DND-41 (cell line): ENCODE results near the gene NCOA3.

ENCODE experiments used
- ATAC-seq: fragments of 200-7000 bp; cut with Tn5 transposase; 3 replicates; pipeline ENCODE4 v1.9.1; 2021; ENCODE audit warnings: low read depth; ENCODE audit not compliant: insufficient read depth
- DNase-seq: peaks from one replicate; pipeline ENCODE4 v3.0.0-alpha.2; 2020
- H2AFZ ChIP-seq: 2 replicates; pipeline ENCODE4 v1.6.0; 2012; ENCODE audit warnings: low read depth, low read length
- H3K27ac ChIP-seq: 2 replicates; pipeline ENCODE4 v1.5.1; 2012; ENCODE audit warnings: low read length, inconsistent platforms
- H3K27me3 ChIP-seq: fragments of 200-600 bp; sonication (generic); 2 replicates; pipeline ENCODE4 v1.6.0; 2012; ENCODE audit warnings: low read length, mild to moderate bottlenecking, inconsistent platforms; ENCODE audit not compliant: insufficient read depth, poor library complexity
- H3K36me3 ChIP-seq: 2 replicates; pipeline ENCODE4 v1.5.1; 2012; ENCODE audit warnings: low read length, inconsistent platforms; ENCODE audit not compliant: insufficient read depth
- H3K4me1 ChIP-seq: 2 replicates; pipeline ENCODE4 v1.5.1; 2012; ENCODE audit warnings: mild to moderate bottlenecking, low read length; ENCODE audit not compliant: insufficient read depth
- H3K4me2 ChIP-seq: 2 replicates; pipeline ENCODE4 v1.6.0; 2012; ENCODE audit warnings: mild to moderate bottlenecking, moderate library complexity, low read length, inconsistent platforms; ENCODE audit not compliant: insufficient read depth
- H3K4me3 ChIP-seq, 2 experiments: fragments of 200-600 bp in 1 of 2; shearing (Covaris generic) in 1 of 2; 2 replicates each; pipeline ENCODE4 v1.5.1; 2012 to 2016; ENCODE audit warnings: inconsistent platforms in 2 of 2, low read length in 2 of 2, mild to moderate bottlenecking in 2 of 2, low read depth in 1 of 2, moderate library complexity in 1 of 2
- H3K79me2 ChIP-seq: 2 replicates; pipeline ENCODE4 v1.6.0; 2012; ENCODE audit warnings: low read length, inconsistent platforms; ENCODE audit not compliant: insufficient read depth
- H3K9ac ChIP-seq: 2 replicates; pipeline ENCODE4 v1.6.0; 2012; ENCODE audit warnings: low read depth, mild to moderate bottlenecking, inconsistent platforms, low read length, moderate library complexity
- H3K9me3 ChIP-seq: 2 replicates; pipeline ENCODE4 v1.5.1; 2012; ENCODE audit warnings: low read length, moderate library complexity, mild to moderate bottlenecking, inconsistent platforms; ENCODE audit not compliant: insufficient read depth, severe bottlenecking
- H4K20me1 ChIP-seq: 2 replicates; pipeline ENCODE4 v1.6.0; 2012; ENCODE audit warnings: low read length; ENCODE audit not compliant: insufficient read depth
- EZH2 ChIP-seq: IDR thresholded peaks from 3 replicates; pipeline ENCODE4 v1.6.1; 2012; ENCODE audit warnings: borderline replicate concordance, low read depth, mild to moderate bottlenecking, moderate library complexity, low read length, inconsistent platforms; ENCODE audit not compliant: severe bottlenecking
- TF ChIP-seq, protein P1 (sequence below): IDR thresholded peaks from 2 replicates; pipeline ENCODE4 v1.5.1; 2012; ENCODE audit warnings: borderline replicate concordance, low read length, moderate library complexity, mild to moderate bottlenecking; ENCODE audit not compliant: poor library complexity, severe bottlenecking; ENCODE audit errors: extremely low read depth

Gene NCOA3

DNA sequence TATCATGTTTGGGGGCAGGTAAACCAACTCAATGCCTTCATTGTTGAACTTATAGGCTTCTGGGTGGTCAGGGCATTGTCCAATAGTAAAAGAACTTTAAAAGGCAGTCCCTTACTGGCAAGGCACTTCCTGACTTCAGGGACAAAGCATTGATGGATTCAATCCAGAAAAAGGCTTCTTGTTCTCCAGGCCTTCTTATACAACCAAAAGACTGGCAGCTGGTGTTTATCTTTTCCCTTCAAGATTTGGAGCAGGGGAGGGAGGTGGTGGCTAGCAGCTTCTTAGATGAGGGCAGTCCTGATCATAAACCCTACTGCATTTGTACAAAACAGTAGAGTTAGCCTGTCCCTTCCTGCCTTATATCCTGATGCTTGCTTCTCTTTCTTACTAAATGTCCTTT, 57.5 kb downstream of the NCOA3 start:
- TF ChIP-seq, protein P1, sequence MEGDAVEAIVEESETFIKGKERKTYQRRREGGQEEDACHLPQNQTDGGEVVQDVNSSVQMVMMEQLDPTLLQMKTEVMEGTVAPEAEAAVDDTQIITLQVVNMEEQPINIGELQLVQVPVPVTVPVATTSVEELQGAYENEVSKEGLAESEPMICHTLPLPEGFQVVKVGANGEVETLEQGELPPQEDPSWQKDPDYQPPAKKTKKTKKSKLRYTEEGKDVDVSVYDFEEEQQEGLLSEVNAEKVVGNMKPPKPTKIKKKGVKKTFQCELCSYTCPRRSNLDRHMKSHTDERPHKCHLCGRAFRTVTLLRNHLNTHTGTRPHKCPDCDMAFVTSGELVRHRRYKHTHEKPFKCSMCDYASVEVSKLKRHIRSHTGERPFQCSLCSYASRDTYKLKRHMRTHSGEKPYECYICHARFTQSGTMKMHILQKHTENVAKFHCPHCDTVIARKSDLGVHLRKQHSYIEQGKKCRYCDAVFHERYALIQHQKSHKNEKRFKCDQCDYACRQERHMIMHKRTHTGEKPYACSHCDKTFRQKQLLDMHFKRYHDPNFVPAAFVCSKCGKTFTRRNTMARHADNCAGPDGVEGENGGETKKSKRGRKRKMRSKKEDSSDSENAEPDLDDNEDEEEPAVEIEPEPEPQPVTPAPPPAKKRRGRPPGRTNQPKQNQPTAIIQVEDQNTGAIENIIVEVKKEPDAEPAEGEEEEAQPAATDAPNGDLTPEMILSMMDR = no peak
- TF ChIP-seq EZH2 = no peak
- ATAC-seq (no peak), DNase-seq (no peak)
- Histone ChIP-seq H4K20me1 (peaks cover 2% of the 10 kb centered on the region; the same call in 1 of the 2 replicates), H3K36me3 (no peaks in the 10 kb centered on the region), H3K9me3 (no peaks in the 10 kb centered on the region), H3K4me1 (no peaks in the 10 kb centered on the region), H2AFZ (no peak overlapping the region), H3K9ac (no peak overlapping the region), H3K79me2 (peaks cover 26% of the 10 kb centered on the region), H3K27ac (no peak overlapping the region), H3K27me3 (no peaks in the 10 kb centered on the region), H3K4me2 (no peak overlapping the region), H3K4me3 (no peak overlapping the region)

DNA sequence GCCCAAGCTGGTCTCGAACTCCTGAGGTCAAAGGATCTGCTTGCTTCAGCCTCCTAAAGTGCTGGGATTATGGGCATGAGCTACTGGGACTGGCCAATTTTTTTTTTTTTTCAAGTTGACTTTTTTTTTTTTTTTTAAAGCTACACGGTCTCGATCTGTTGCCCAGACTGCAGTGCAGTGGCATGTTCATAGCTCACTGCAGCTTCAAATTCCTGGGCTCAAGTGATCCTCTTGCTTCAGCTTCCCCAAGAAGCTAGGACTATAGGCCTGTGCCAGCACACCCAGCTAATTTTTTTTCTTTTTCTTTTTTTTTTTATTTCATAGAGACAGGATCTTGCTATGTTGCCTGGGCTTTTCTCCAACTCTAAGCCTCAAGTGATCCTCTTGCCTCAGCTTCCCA, 59.5 kb downstream of the NCOA3 start:
- no peak for ATAC-seq
- Histone ChIP-seq H3K27ac (no peak overlapping the region), H4K20me1 (peaks cover 9% of the 10 kb centered on the region), H3K9me3 (no peaks in the 10 kb centered on the region), H3K4me3 (no peak overlapping the region), H3K4me2 (no peak overlapping the region), H3K79me2 (peaks cover 33% of the 10 kb centered on the region), H3K36me3 (no peaks in the 10 kb centered on the region), H3K9ac (no peak overlapping the region), H3K27me3 (no peaks in the 10 kb centered on the region), H2AFZ (no peak overlapping the region), H3K4me1 (peaks cover 5% of the 10 kb centered on the region; the same call in 1 of the 2 replicates)
- DNase-seq = no peak
- TF ChIP-seq EZH2 = no peak
- TF ChIP-seq, protein P1 = no peak

DNA sequence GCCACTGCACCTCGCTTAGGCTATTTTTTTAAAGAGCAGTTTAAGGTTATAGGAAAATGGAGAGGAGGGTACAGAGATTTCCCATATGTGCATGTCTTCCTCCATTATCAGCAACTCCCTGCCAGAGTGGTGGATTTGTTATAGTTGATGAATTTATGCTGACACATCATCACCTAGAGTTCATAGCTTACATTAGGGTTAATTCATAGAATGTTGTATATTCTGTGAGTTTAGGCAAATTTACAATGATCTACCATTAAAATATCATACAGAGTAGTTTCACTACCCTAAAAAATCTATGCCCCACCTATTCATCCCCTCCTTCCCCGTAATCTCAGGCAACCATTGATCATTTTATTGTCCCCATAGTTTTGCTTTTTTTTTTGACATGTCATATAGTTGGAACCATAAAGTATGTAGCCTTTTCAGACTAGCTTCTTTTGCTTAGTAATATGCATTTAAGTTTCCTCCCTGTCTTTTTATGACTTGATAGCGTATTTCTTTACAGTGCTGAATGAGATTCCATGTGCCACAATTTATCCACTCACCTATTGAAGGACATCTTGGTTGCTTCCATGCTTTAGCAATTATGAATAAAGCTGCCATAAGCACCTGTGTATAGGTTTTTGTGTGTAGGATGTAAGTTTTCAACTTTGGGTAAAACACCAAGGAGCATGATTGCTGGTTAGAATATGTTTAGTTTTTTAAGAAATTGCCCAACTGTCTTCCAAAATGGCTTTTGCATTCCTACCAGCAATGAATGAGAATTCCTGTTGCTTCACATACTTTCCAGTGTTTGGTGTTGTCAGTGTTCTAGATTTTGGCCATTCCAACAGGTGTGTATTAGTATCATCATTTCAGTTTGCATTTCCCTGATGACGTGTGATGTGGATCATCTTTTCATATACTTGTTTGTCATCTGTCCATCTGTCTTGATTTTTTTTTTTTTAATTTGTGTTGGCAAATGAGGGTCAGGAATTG, 60.2 kb downstream of the NCOA3 start:
- H3K27ac ChIP-seq = no peak overlapping the region
- no peak for ATAC-seq
- H3K9ac ChIP-seq = no peak overlapping the region
- no peaks in the 10 kb centered on the region for H3K27me3 ChIP-seq
- no peak overlapping the region for H2AFZ ChIP-seq
- H3K4me3 ChIP-seq = no peak overlapping the region
- H4K20me1 ChIP-seq = peaks cover 11% of the 10 kb centered on the region
- peaks cover 5% of the 10 kb centered on the region; the same call in 1 of the 2 replicates for H3K4me1 ChIP-seq
- peaks cover 38% of the 10 kb centered on the region for H3K79me2 ChIP-seq
- TF ChIP-seq EZH2 = no peak
- TF ChIP-seq, protein P1 = no peak
- DNase-seq = no peak
- H3K4me2 ChIP-seq = no peak overlapping the region
- H3K36me3 ChIP-seq = no peaks in the 10 kb centered on the region
- no peaks in the 10 kb centered on the region for H3K9me3 ChIP-seq
